HepG2 (cell line): Measurements from ENCODE around the gene NKD1. TPM values are rescaled to one million over a fixed set of nuclear protein-coding genes. Genes with fewer than 3 reads are reported as not detected.

ENCODE experiments used
- AGO1 ChIP-seq: fragments of 200-400 bp; formaldehyde crosslinking; IDR thresholded peaks from 2 replicates; pipeline ENCODE4 v1.6.1; 2017; ENCODE audit warnings: mild to moderate bottlenecking, low read depth, low read length, moderate library complexity; ENCODE audit not compliant: poor library complexity, severe bottlenecking
- CHD2 ChIP-seq: IDR thresholded peaks from 2 replicates; pipeline ENCODE4 v1.6.1; 2011; ENCODE audit warnings: low read depth, low read length, improper control_type of control experiment
- DPF2 ChIP-seq: sonication (generic); formaldehyde crosslinking; IDR thresholded peaks from 2 replicates; pipeline ENCODE4 v1.4.0; 2020; ENCODE audit warnings: mild to moderate bottlenecking, low read depth, missing genetic modification reagents, borderline replicate concordance
- ELF4 ChIP-seq: sonication (generic); formaldehyde crosslinking; IDR thresholded peaks from 2 replicates; pipeline ENCODE4 v1.5.0; 2020; ENCODE audit warnings: missing genetic modification reagents, mild to moderate bottlenecking, moderate library complexity, borderline replicate concordance
- HNRNPUL1 ChIP-seq: fragments of 200-400 bp; formaldehyde crosslinking; IDR thresholded peaks from 2 replicates; pipeline ENCODE4 v1.6.1; 2017; ENCODE audit warnings: low read depth, mild to moderate bottlenecking, low read length, moderate library complexity
- KLF16 ChIP-seq, 2 experiments: sonication (generic) in 1 of 2; formaldehyde crosslinking in 1 of 2; IDR thresholded peaks; 2 replicates each; pipeline versions ENCODE4 v1.6.1 to v1.8.0; 2016 to 2023; ENCODE audit warnings: missing genetic modification reagents in 2 of 2, missing compliant biosample characterization in 1 of 2
- MED1 ChIP-seq: sonication (generic); formaldehyde crosslinking; IDR thresholded peaks from 2 replicates; pipeline ENCODE4 v1.4.0; 2020; ENCODE audit warnings: missing genetic modification reagents
- MED8 ChIP-seq: sonication (generic); formaldehyde crosslinking; IDR thresholded peaks from 2 replicates; pipeline ENCODE4 v1.8.1; 2023; ENCODE audit warnings: mild to moderate bottlenecking, missing genetic modification reagents; ENCODE audit not compliant: insufficient replicate concordance
- NBN ChIP-seq: fragments of 450-650 bp; conservative IDR thresholded peaks from 2 replicates; pipeline ENCODE4 v1.6.1; 2017
- NFKB2 ChIP-seq: sonication (generic); formaldehyde crosslinking; IDR thresholded peaks from 2 replicates; pipeline ENCODE4 v1.4.0; 2020; ENCODE audit warnings: missing genetic modification reagents, borderline replicate concordance
- RBFOX2 ChIP-seq: fragments of 200-400 bp; formaldehyde crosslinking; IDR thresholded peaks from 2 replicates; pipeline ENCODE4 v1.6.1; 2017; ENCODE audit warnings: low read depth, mild to moderate bottlenecking, low read length
- TBP ChIP-seq: sonication (generic); formaldehyde crosslinking; IDR thresholded peaks from 2 replicates; pipeline ENCODE4 v1.5.0; 2020; ENCODE audit warnings: missing genetic modification reagents
- ZNF296 ChIP-seq: sonication (generic); formaldehyde crosslinking; conservative IDR thresholded peaks from 2 replicates; pipeline ENCODE4 v1.5.0; 2020; ENCODE audit warnings: mild to moderate bottlenecking, missing genetic modification reagents
- ZNF30 ChIP-seq: sonication (generic); formaldehyde crosslinking; IDR thresholded peaks from 2 replicates; pipeline ENCODE4 v1.5.0; 2020; ENCODE audit warnings: mild to moderate bottlenecking, missing genetic modification reagents
- ZNF337 ChIP-seq: sonication (generic); formaldehyde crosslinking; IDR thresholded peaks from 2 replicates; pipeline ENCODE4 v1.5.1; 2020; ENCODE audit warnings: missing genetic modification reagents, low read depth, mild to moderate bottlenecking, borderline replicate concordance
- ZNF543 ChIP-seq: sonication (generic); formaldehyde crosslinking; IDR thresholded peaks from 2 replicates; pipeline ENCODE4 v1.4.0; 2020; ENCODE audit warnings: mild to moderate bottlenecking, missing genetic modification reagents
- ZNF549 ChIP-seq: sonication (generic); formaldehyde crosslinking; IDR thresholded peaks from 2 replicates; pipeline ENCODE4 v1.5.0; 2020; ENCODE audit warnings: missing genetic modification reagents
- ZNF792 ChIP-seq: IDR thresholded peaks from 2 replicates; pipeline ENCODE4 v1.6.1; 2016
- polyA plus RNA-seq, 8 experiments: library from polyadenylated mRNA; depleted of rRNA in 3 of 8; stranded (reverse) in 7 of 8; unstranded in 1 of 8; fragments of >200 nt; fragmentation: Illumina TruSeq in 4 of 8; extraction: Trizol in 4 of 8; gene quantifications; 2 replicates each; pipeline versions ENCODE4 v1.2.1 to v1.2.3, GENCODE V29; 2011 to 2016; ENCODE audit warnings: low read depth in 4 of 8, missing spikeins in 1 of 8, mixed read lengths in 1 of 8; ENCODE audit not compliant: insufficient read depth in 1 of 8
- total RNA-seq, 5 experiments: library from RNA; depleted of rRNA; stranded (reverse); fragments of >200 nt; fragmentation: Illumina TruSeq; extraction: Trizol; gene quantifications; 2 replicates each; pipeline ENCODE4 v1.2.3, GENCODE V29; 2016; ENCODE audit warnings: low read depth in 1 of 5
- TF ChIP-seq, protein P1 (sequence below): fragments of 450-650 bp; IDR thresholded peaks from 2 replicates; pipeline ENCODE4 v1.6.1; 2017; ENCODE audit warnings: mild to moderate bottlenecking
- TF ChIP-seq, protein P2 (sequence below): sonication (generic); formaldehyde crosslinking; IDR thresholded peaks from 2 replicates; pipeline ENCODE4 v1.4.0; 2020; ENCODE audit warnings: missing genetic modification reagents
- TF ChIP-seq, protein P3 (sequence below): sonication (generic); formaldehyde crosslinking; IDR thresholded peaks from 2 replicates; pipeline ENCODE4 v1.4.0; 2020; ENCODE audit warnings: missing genetic modification reagents

The NKD1 gene
- total and polyA plus RNA-seq, 2 of the 13 experiments (the other 11 are each of a cell fraction or from before 2014, with no cell fraction given), result 70.4 to 121 TPM

DNA sequence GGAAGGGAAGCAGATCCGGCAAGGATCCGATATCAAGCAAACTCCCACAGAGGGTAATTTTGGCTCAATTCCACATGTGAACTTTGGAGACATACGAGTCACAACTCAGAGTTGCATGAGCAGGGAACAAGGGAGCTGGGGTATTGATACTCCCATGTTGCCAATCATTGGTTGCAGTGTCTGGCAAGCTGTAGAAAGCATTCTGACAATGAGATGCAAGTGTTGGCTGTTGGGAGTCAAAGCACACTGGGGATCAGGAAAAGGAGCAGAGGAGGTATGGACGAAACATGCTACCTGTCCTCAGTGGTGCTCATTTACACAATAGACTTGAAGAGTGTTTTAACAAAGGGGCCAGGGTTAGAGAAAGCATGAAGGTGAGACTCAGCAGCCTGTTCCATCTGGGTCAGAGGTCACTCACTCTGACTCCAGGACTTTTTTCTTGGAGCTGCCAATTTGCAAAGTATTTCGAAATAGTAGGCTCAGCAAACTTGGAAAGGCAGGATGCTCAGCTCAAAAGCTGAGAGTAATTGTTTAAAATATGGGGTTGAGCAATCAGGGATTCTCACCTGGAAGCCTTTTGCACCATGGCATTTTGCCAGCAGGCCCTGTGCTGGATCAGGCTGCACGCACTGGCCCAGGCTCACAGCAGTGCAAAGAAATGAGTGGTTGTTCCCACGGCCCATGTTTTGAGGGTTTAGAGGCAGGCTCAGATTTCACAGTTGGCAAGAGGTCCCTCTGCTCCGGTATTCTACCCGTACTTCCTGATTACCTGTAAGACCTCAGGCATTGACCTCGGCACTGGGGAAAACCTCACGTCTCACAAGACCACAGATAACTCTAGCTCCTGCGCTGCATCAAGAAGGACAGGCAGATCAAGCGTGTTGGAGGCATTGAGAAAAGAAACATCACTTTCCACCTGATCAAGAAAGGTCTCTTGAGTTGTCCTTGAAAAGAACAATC lies 17.6 kb upstream of the NKD1 start (continued):
- TF ChIP-seq, protein P1, sequence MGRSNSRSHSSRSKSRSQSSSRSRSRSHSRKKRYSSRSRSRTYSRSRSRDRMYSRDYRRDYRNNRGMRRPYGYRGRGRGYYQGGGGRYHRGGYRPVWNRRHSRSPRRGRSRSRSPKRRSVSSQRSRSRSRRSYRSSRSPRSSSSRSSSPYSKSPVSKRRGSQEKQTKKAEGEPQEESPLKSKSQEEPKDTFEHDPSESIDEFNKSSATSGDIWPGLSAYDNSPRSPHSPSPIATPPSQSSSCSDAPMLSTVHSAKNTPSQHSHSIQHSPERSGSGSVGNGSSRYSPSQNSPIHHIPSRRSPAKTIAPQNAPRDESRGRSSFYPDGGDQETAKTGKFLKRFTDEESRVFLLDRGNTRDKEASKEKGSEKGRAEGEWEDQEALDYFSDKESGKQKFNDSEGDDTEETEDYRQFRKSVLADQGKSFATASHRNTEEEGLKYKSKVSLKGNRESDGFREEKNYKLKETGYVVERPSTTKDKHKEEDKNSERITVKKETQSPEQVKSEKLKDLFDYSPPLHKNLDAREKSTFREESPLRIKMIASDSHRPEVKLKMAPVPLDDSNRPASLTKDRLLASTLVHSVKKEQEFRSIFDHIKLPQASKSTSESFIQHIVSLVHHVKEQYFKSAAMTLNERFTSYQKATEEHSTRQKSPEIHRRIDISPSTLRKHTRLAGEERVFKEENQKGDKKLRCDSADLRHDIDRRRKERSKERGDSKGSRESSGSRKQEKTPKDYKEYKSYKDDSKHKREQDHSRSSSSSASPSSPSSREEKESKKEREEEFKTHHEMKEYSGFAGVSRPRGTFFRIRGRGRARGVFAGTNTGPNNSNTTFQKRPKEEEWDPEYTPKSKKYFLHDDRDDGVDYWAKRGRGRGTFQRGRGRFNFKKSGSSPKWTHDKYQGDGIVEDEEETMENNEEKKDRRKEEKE, result no peak
- no peak for TF ChIP-seq HNRNPUL1
- TF ChIP-seq ZNF337 (CRISPR knock-in tag), result no peak
- TF ChIP-seq CHD2, result no peak
- no peak for TF ChIP-seq TBP (CRISPR knock-in tag)
- peak; percentile 45 for TF ChIP-seq ELF4 (CRISPR knock-in tag)
- TF ChIP-seq ZNF296, result no peak
- TF ChIP-seq DPF2 (CRISPR knock-in tag), result peak; percentile 78; the same call in 1 of the 2 replicates
- peak; percentile 97 for TF ChIP-seq MED1 (CRISPR knock-in tag)
- TF ChIP-seq AGO1, result no peak
- peak; percentile 86; the same call in 1 of the 2 replicates for TF ChIP-seq NFKB2 (CRISPR knock-in tag)
- TF ChIP-seq, protein P2, sequence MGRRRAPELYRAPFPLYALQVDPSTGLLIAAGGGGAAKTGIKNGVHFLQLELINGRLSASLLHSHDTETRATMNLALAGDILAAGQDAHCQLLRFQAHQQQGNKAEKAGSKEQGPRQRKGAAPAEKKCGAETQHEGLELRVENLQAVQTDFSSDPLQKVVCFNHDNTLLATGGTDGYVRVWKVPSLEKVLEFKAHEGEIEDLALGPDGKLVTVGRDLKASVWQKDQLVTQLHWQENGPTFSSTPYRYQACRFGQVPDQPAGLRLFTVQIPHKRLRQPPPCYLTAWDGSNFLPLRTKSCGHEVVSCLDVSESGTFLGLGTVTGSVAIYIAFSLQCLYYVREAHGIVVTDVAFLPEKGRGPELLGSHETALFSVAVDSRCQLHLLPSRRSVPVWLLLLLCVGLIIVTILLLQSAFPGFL (CRISPR knock-in tag), result no peak
- 0 out of 2 replicates have a peak, but pooled peaks have one; percentile 43 for TF ChIP-seq RBFOX2
- peak; percentile 96 for TF ChIP-seq MED8 (CRISPR knock-in tag)
- TF ChIP-seq, protein P3, sequence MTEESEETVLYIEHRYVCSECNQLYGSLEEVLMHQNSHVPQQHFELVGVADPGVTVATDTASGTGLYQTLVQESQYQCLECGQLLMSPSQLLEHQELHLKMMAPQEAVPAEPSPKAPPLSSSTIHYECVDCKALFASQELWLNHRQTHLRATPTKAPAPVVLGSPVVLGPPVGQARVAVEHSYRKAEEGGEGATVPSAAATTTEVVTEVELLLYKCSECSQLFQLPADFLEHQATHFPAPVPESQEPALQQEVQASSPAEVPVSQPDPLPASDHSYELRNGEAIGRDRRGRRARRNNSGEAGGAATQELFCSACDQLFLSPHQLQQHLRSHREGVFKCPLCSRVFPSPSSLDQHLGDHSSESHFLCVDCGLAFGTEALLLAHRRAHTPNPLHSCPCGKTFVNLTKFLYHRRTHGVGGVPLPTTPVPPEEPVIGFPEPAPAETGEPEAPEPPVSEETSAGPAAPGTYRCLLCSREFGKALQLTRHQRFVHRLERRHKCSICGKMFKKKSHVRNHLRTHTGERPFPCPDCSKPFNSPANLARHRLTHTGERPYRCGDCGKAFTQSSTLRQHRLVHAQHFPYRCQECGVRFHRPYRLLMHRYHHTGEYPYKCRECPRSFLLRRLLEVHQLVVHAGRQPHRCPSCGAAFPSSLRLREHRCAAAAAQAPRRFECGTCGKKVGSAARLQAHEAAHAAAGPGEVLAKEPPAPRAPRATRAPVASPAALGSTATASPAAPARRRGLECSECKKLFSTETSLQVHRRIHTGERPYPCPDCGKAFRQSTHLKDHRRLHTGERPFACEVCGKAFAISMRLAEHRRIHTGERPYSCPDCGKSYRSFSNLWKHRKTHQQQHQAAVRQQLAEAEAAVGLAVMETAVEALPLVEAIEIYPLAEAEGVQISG (CRISPR knock-in tag), result peak; percentile 87
- no peak for TF ChIP-seq ZNF549 (CRISPR knock-in tag)
- no peak for TF ChIP-seq ZNF30 (CRISPR knock-in tag)
- TF ChIP-seq ZNF543 (CRISPR knock-in tag), result peak; percentile 98
- TF ChIP-seq NBN, result no peak
- TF ChIP-seq KLF16 (CRISPR knock-in tag; IDR thresholded peaks at IDR 0.05), result peak in 1 of 2 experiments; percentile 73; a peak in 2 of 4 replicates
- TF ChIP-seq ZNF792 (CRISPR knock-in tag), result no peak
